Suprapubic skin (tissue), 4 donors: Measurements from ENCODE around the gene AKT2. TPM values are rescaled to one million over a fixed set of nuclear protein-coding genes. Genes with fewer than 3 reads are reported as not detected.

Experiments used
- DNase-seq, 2 donors: peaks; one replicate each; pipeline ENCODE4 v3.0.0-alpha.2; 2019; ENCODE audit warnings: low spot score in 2 of 2
- H3K27ac ChIP-seq: fragments of 200-600 bp; sonication (generic); one replicate; pipeline ENCODE4 v1.5.1; 2019
- H3K27me3 ChIP-seq: fragments of 200-600 bp; sonication (generic); one replicate; pipeline ENCODE4 v1.5.1; 2019
- H3K36me3 ChIP-seq: fragments of 200-600 bp; sonication (generic); one replicate; pipeline ENCODE4 v1.5.1; 2019
- H3K4me1 ChIP-seq: fragments of 200-600 bp; sonication (generic); one replicate; pipeline ENCODE4 v1.5.1; 2019
- H3K4me3 ChIP-seq: fragments of 200-600 bp; sonication (generic); one replicate; pipeline ENCODE4 v1.5.1; 2019; ENCODE audit warnings: mild to moderate bottlenecking
- H3K9me3 ChIP-seq: fragments of 200-600 bp; sonication (generic); one replicate; pipeline ENCODE4 v1.5.1; 2019
- EP300 ChIP-seq: sonication (generic); formaldehyde crosslinking; IDR thresholded peaks from one replicate; pipeline ENCODE4 v1.6.1; 2017; ENCODE audit warnings: antibody characterized with exemption
- POLR2A ChIP-seq, 2 donors: fragments of 450-650 bp; IDR thresholded peaks; one replicate each; pipeline ENCODE4 v1.6.1; 2017; ENCODE audit warnings: antibody characterized with exemption in 2 of 2, mild to moderate bottlenecking in 2 of 2, moderate library complexity in 2 of 2
- POLR2AphosphoS5 ChIP-seq, 3 donors: sonication (generic); formaldehyde crosslinking; IDR thresholded peaks; one replicate each; pipeline ENCODE4 v1.6.1; 2017; ENCODE audit warnings: antibody characterized with exemption in 3 of 3
- WGBS: methylation state at CpG from one replicate; pipeline ENCODE4 v1.1.5; 2018; 5-methylcytosine and 5-hydroxymethylcytosine counted together
- total RNA-seq, 4 donors: library from RNA; depleted of rRNA; stranded (reverse); fragments of >200 nt; gene quantifications; one replicate each; pipeline ENCODE4 v1.1.0, GENCODE V29; 2016
- TF ChIP-seq, protein P1 (sequence below), 2 donors: fragments of 200-600 bp in 1 of 2; fragments of 450-650 bp in 1 of 2; sonication (generic) in 1 of 2; IDR thresholded peaks; one replicate each; pipeline ENCODE4 v1.5.1; 2016 to 2019; ENCODE audit warnings: antibody characterized with exemption in 2 of 2, mild to moderate bottlenecking in 1 of 2, moderate library complexity in 1 of 2

AKT2 gene
- total RNA-seq, 4 donors from 2014 or later, result 76.4 to 146 (median 92.3) TPM

DNA sequence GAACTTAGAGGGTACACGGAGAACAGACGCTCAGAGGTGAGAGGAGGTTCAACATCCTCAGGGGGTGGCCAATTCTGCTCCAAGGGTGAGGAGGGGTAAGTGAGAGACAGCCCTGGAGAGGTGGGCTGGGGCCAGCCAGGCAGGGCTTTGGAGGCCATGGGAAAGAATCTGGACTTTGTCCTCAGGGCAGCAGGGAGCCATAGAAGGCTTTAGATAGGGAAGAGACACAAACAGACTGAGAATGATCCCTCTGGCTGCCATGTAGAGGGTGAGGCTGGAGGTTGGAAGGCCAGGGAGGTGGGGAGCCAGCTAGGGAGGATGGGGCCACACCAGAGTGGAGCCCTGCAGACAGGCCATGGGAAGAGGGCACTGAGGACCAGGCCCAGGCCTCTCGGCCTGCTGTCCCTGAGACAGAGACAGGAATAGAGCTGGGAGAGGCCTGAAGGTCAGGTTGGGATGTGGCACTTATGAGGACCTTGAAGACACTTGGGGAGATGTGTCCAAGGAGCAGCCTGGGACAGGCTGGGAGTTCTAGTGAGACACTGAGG, 29.5 kb downstream of the AKT2 start:
- peaks cover 44% of the 10 kb centered on the region for H3K36me3 ChIP-seq
- H3K9me3 ChIP-seq, result no peaks in the 10 kb centered on the region
- no peaks in the 10 kb centered on the region for H3K27me3 ChIP-seq
- H3K4me3 ChIP-seq, result no peak overlapping the region
- no peak overlapping the region for H3K27ac ChIP-seq
- DNase-seq, result no peak
- TF ChIP-seq POLR2A (IDR thresholded peaks at IDR 0.05) (no peak), POLR2AphosphoS5 (IDR thresholded peaks at IDR 0.05) (no peak), EP300 (no peak)
- TF ChIP-seq, protein P1, sequence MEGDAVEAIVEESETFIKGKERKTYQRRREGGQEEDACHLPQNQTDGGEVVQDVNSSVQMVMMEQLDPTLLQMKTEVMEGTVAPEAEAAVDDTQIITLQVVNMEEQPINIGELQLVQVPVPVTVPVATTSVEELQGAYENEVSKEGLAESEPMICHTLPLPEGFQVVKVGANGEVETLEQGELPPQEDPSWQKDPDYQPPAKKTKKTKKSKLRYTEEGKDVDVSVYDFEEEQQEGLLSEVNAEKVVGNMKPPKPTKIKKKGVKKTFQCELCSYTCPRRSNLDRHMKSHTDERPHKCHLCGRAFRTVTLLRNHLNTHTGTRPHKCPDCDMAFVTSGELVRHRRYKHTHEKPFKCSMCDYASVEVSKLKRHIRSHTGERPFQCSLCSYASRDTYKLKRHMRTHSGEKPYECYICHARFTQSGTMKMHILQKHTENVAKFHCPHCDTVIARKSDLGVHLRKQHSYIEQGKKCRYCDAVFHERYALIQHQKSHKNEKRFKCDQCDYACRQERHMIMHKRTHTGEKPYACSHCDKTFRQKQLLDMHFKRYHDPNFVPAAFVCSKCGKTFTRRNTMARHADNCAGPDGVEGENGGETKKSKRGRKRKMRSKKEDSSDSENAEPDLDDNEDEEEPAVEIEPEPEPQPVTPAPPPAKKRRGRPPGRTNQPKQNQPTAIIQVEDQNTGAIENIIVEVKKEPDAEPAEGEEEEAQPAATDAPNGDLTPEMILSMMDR (IDR thresholded peaks at IDR 0.05), result no peak
- WGBS, result 88% methylated on average over 3 of the region's 3 CpGs
- H3K4me1 ChIP-seq, result peaks cover 16% of the 10 kb centered on the region

DNA sequence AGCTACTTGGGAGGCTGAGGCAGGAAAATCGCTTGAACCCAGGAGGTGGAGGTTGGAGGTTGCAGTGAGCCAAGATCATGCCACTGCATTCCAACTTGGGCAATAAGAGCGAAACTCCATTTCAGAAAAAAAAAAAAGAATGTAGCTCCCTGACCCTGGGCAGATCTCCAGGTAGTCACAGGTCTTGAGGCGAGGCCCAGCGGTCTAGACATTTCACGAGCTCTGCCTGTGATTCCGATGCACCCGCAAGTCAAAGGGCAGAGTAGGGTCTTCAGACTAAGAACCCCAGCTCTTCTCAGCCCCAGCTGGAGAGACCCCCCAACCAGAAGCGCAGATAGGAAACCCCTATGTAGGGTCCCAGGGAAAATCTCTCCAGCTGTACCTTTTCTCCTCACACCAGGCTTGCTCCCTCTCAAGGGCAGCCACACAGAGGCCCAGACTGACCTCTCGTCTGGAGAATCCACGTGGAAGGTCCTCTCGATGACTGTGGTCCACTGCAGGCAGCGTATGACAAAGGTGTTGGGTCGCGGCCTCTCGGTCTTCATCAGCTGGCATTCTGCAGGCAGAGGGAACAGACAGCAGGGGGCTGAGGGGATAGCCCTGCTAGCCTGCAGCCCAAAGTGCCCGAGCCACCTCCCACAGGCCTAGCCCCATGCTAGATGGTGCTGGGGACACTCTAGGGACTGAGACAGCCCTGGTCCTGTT, 30.3 kb downstream of the AKT2 start:
- Histone ChIP-seq H3K4me1 (peaks cover 16% of the 10 kb centered on the region), H3K36me3 (peaks cover 45% of the 10 kb centered on the region), H3K27me3 (no peaks in the 10 kb centered on the region), H3K4me3 (no peak overlapping the region), H3K27ac (no peak overlapping the region), H3K9me3 (no peaks in the 10 kb centered on the region)
- DNase-seq, result no peak
- TF ChIP-seq EP300, result no peak
- WGBS, result 91% methylated on average over 15 of the region's 16 CpGs

DNA sequence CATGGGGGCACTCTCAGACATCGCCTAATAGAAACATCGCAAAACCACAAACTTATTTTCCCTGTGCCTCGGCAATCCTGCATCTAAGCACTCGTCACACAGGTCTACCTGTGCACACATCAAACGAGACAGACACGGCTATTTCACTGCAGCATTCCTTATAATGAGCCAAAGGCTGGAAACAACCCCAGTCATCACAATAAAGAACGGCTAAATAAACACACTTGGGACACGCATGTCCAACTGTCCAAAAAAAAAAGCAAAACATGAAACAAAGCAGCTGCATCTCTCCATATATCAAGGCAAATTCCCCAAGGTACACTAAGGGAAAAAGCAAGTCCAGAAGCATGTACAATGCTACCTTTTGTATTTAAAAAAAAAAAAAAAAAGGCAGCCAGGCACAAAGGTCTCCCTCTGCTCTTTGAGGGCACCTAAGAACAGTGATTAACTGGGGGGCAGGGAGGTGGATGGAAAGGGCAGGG, 31.5 kb downstream of the AKT2 start:
- Histone ChIP-seq H3K36me3 (peaks cover 47% of the 10 kb centered on the region), H3K4me1 (peaks cover 16% of the 10 kb centered on the region)
- WGBS, result 83% methylated on average over 8 of the region's 8 CpGs

DNA sequence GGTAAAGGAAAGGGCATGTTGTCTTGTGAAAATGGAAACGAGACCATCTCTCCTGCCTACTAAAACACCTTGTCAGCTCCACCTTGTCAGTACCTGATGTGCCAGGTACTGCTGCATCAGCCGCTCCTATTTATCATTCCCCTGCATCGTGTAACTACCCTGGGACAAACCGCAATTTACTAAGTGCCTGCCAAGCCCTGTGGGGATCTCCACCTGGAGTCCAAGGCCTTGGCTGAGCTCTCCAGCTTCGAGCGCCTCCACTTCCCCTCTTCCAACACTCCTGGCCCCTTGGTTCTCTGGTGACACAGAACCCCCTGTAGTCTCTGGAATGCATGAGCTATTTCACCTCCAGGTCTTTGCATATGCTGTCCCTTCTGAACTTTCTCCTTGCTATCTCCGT, 32.8 kb downstream of the AKT2 start:
- Histone ChIP-seq H3K4me3 (no peak overlapping the region), H3K4me1 (peaks cover 12% of the 10 kb centered on the region), H3K36me3 (peaks cover 47% of the 10 kb centered on the region), H3K27ac (no peak overlapping the region), H3K9me3 (no peaks in the 10 kb centered on the region), H3K27me3 (no peaks in the 10 kb centered on the region)
- DNase-seq, result no peak
- WGBS, result 46% methylated on average over 7 of the region's 7 CpGs
- TF ChIP-seq POLR2A (IDR thresholded peaks at IDR 0.05) (no peak), EP300 (no peak), POLR2AphosphoS5 (IDR thresholded peaks at IDR 0.05) (no peak)
- TF ChIP-seq, protein P1 (IDR thresholded peaks at IDR 0.05), result no peak

More for the DNA sequence above, 31.5 kb downstream of the AKT2 start:
- H3K9me3 ChIP-seq, result no peaks in the 10 kb centered on the region
- TF ChIP-seq POLR2A (IDR thresholded peaks at IDR 0.05) (no peak), EP300 (no peak), POLR2AphosphoS5 (IDR thresholded peaks at IDR 0.05) (no peak)
- TF ChIP-seq, protein P1 (IDR thresholded peaks at IDR 0.05), result no peak
- H3K27ac ChIP-seq, result no peak overlapping the region
- H3K27me3 ChIP-seq, result no peaks in the 10 kb centered on the region
- no peak overlapping the region for H3K4me3 ChIP-seq
- DNase-seq, result no peak

DNA sequence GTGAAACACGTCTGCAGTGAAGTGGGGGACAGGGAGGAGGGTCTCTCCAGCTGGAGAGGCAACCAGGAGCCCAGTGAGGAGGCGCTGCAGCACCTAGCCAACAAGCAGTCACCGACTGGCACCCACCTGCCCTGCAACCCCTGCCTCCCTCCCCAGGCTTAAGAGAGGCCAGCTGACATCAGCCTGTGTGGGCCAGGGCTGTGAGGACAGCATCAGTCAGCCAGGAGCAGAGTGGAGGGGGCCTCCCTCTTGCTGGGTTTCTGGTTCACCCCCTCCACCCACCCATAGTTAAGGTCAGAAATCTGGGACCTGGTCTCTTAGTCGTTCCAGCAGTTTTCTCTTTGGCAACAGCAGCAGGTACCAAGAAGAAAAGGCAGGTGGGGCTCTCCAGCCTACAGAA, 33.2 kb downstream of the AKT2 start:
- Histone ChIP-seq H3K36me3 (peaks cover 47% of the 10 kb centered on the region), H3K27ac (no peak overlapping the region), H3K4me3 (no peak overlapping the region), H3K9me3 (no peaks in the 10 kb centered on the region), H3K27me3 (no peaks in the 10 kb centered on the region), H3K4me1 (peaks cover 9% of the 10 kb centered on the region)
- TF ChIP-seq, protein P1 (IDR thresholded peaks at IDR 0.05), result no peak
- TF ChIP-seq EP300 (no peak), POLR2A (IDR thresholded peaks at IDR 0.05) (no peak), POLR2AphosphoS5 (IDR thresholded peaks at IDR 0.05) (no peak)
- WGBS, result 79% methylated on average over 4 of the region's 4 CpGs
- no peak for DNase-seq
